ENCODE results near the gene ALLC.

DNA sequence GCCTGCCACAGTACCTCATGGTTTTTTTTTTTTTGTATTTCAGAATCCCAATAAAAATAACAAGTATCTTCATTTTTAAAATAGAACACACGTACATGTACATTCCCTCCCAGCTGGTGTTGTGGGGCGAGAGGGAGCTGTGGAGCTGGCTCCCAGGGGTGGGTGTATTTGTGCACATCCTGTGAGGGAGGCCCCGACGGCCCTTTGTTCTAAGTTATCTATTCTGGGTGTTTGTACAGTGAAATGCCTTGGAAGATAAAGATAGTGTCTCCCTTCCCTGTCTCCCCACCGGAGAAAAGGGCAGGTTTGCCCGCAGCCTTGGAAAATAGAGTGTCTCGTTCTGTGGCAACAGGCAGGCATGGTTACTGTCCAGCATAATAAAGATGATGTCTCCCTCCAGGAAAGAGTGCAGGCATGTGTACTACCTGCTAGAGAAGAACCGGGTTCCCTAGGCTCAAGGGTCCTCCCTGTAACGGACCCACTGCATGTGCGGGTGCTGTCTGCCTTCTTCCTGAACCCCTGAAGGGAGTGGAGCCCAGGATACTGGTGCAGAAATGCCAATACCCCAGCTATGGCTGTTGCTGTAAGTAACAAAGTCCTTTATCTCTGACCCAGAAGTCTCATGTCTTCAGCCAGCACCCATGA is 12.1 kb upstream of the ALLC start:
- TF ChIP-seq, protein P1, sequence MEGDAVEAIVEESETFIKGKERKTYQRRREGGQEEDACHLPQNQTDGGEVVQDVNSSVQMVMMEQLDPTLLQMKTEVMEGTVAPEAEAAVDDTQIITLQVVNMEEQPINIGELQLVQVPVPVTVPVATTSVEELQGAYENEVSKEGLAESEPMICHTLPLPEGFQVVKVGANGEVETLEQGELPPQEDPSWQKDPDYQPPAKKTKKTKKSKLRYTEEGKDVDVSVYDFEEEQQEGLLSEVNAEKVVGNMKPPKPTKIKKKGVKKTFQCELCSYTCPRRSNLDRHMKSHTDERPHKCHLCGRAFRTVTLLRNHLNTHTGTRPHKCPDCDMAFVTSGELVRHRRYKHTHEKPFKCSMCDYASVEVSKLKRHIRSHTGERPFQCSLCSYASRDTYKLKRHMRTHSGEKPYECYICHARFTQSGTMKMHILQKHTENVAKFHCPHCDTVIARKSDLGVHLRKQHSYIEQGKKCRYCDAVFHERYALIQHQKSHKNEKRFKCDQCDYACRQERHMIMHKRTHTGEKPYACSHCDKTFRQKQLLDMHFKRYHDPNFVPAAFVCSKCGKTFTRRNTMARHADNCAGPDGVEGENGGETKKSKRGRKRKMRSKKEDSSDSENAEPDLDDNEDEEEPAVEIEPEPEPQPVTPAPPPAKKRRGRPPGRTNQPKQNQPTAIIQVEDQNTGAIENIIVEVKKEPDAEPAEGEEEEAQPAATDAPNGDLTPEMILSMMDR (IDR thresholded peaks at IDR 0.05): no peak
- no peak for TF ChIP-seq POLR2A (IDR thresholded peaks at IDR 0.05)
- no peak for TF ChIP-seq POLR2AphosphoS5 (IDR thresholded peaks at IDR 0.05)
- no peak for TF ChIP-seq EP300 (IDR thresholded peaks at IDR 0.05)
